Astrocyte of the cerebellum (primary cell): ENCODE data around the gene VMO1.

Experiments used
- DNase-seq: peaks from one replicate; pipeline ENCODE4 v3.0.0-alpha.2; 2011; ENCODE audit warnings: low read depth
- H3K4me3 ChIP-seq: 2 replicates; pipeline ENCODE4 v1.5.1; 2011; ENCODE audit warnings: mild to moderate bottlenecking, low read depth, low read length, moderate library complexity
- in situ Hi-C: cut with HindIII; loops from 2 replicates; pipeline ENCODE4 v1.10.0; 2017; ENCODE audit warnings: low sequenced_read_pairs
- TF ChIP-seq, protein P1 (sequence below): IDR thresholded peaks from 2 replicates; pipeline ENCODE4 v1.5.1; 2012; ENCODE audit warnings: low read length, low read depth, moderate library complexity, mild to moderate bottlenecking; ENCODE audit errors: missing control alignments

The VMO1 gene

GRCh38 chr17:4735876-4736651 is 50.1 kb downstream of the VMO1 start:
- in situ Hi-C loops, result no loop called here
- DNase-seq, result no peak
- H3K4me3 ChIP-seq, result no peak overlapping the region
- TF ChIP-seq, protein P1, sequence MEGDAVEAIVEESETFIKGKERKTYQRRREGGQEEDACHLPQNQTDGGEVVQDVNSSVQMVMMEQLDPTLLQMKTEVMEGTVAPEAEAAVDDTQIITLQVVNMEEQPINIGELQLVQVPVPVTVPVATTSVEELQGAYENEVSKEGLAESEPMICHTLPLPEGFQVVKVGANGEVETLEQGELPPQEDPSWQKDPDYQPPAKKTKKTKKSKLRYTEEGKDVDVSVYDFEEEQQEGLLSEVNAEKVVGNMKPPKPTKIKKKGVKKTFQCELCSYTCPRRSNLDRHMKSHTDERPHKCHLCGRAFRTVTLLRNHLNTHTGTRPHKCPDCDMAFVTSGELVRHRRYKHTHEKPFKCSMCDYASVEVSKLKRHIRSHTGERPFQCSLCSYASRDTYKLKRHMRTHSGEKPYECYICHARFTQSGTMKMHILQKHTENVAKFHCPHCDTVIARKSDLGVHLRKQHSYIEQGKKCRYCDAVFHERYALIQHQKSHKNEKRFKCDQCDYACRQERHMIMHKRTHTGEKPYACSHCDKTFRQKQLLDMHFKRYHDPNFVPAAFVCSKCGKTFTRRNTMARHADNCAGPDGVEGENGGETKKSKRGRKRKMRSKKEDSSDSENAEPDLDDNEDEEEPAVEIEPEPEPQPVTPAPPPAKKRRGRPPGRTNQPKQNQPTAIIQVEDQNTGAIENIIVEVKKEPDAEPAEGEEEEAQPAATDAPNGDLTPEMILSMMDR, result no peak
